Nephron progenitor cell (in vitro differentiated cells): ENCODE data around the gene MYRF.

Source experiments
- DNase-seq: peaks from one replicate; pipeline ENCODE4 v3.0.0; 2021
- H3K27ac Mint-ChIP-seq: 2 replicates; pipeline ENCODE4 v1.8.0; 2021; ENCODE audit warnings: mild to moderate bottlenecking, moderate library complexity, mixed read lengths
- H3K27me3 Mint-ChIP-seq: 2 replicates; pipeline ENCODE4 v1.8.0; 2021; ENCODE audit warnings: mild to moderate bottlenecking, low read depth, mixed read lengths; ENCODE audit not compliant: poor library complexity
- H3K36me3 Mint-ChIP-seq: 2 replicates; pipeline ENCODE4 v1.8.0; 2021; ENCODE audit warnings: low read depth, mixed read lengths
- H3K4me1 Mint-ChIP-seq: 2 replicates; pipeline ENCODE4 v1.8.0; 2021; ENCODE audit warnings: mixed read lengths
- H3K4me3 Mint-ChIP-seq: 2 replicates; pipeline ENCODE4 v1.8.0; 2021; ENCODE audit warnings: mild to moderate bottlenecking, moderate library complexity, mixed read lengths
- H3K9me3 Mint-ChIP-seq: 2 replicates; pipeline ENCODE4 v1.8.0; 2021; ENCODE audit warnings: mild to moderate bottlenecking, moderate library complexity, mixed read lengths
- CTCF ChIP-seq: fragments of 200-600 bp; sonication (generic); IDR thresholded peaks from 2 replicates; pipeline ENCODE4 v1.5.0; 2021; ENCODE audit warnings: antibody characterized with exemption

MYRF gene

GRCh38 chr11:61769946-61770683 is 17.7 kb downstream of the MYRF start:
- DNase-seq, result no peak
- no peak overlapping the region for H3K4me3 Mint-ChIP-seq

DNA sequence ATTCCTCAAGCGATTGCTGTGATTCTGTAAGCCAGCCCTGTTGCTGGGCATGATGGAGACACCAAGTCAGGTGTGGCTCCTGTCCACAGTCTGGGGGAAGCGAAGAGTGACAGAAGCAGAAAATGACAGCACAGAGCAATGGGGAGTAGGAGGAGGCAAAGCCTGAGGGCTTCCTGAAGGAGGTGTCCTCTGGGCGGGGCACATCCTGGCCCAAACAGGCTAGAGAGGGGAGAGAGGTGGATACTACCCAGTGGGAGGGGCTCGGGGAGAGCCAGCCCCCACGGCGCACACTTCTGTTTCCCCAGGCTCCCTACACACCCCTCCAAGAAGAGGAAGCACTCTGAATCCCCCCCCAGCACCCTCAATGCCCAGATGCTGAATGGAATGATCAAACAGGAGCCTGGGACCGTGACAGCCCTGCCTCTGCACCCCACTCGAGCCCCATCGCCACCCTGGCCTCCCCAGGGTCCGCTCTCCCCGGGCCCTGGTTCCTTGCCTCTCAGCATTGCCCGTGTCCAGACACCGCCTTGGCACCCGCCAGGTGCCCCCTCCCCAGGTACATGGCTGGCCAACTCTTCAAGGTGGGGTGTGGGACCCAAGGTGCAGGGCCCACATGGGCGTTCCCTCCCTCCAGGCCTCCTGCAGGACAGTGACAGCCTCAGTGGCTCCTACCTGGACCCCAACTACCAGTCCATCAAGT is 18.9 kb downstream of the MYRF start:
- TF ChIP-seq CTCF, result no peak
- Mint-ChIP-seq H3K36me3 (no peaks in the 10 kb centered on the region), H3K9me3 (no peaks in the 10 kb centered on the region), H3K4me1 (peaks cover 63% of the 10 kb centered on the region), H3K27me3 (peaks cover 3% of the 10 kb centered on the region), H3K27ac (peak overlapping the region; percentile 36), H3K4me3 (no peak overlapping the region)
- no peak for DNase-seq

More at GRCh38 chr11:61769946-61770683, 17.7 kb downstream of the MYRF start:
- Mint-ChIP-seq H3K4me1 (peaks cover 64% of the 10 kb centered on the region), H3K36me3 (no peaks in the 10 kb centered on the region), H3K9me3 (no peaks in the 10 kb centered on the region), H3K27ac (no peak overlapping the region), H3K27me3 (peaks cover 3% of the 10 kb centered on the region)
- no peak for TF ChIP-seq CTCF

DNA sequence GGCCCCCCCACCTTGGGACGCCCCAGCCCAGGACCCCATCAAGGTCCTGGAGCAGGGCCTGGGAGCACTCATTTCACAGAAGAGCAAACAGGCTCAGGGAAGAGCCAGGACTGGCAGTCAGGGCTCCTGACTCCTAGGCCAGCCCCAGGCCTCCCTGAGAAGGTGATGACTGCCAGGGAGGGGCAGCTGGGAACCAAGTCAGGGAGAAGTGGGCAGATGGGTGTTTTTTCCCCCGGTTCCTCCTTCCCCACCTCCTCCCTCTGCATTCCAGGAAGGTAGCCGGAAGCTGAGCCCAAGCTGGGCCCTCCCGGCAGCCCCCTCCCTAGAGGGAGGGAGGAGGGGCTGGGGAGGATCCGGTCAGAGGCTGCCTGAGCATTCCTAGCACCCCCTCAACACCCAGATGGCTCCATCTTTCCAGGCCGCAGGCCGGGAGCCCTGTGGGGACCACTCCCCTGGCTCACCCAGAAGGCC is 19.6 kb downstream of the MYRF start:
- peaks cover 3% of the 10 kb centered on the region for H3K27me3 Mint-ChIP-seq
- DNase-seq, result peak; percentile 49
- H3K4me3 Mint-ChIP-seq, result no peak overlapping the region
- H3K9me3 Mint-ChIP-seq, result no peaks in the 10 kb centered on the region
- no peaks in the 10 kb centered on the region for H3K36me3 Mint-ChIP-seq
- no peak for TF ChIP-seq CTCF
- H3K4me1 Mint-ChIP-seq, result peaks cover 60% of the 10 kb centered on the region
- H3K27ac Mint-ChIP-seq, result no peak overlapping the region

- H3K9me3 Mint-ChIP-seq, result no peaks in the 10 kb centered on the region
- peaks cover 59% of the 10 kb centered on the region for H3K4me1 Mint-ChIP-seq
- no peak overlapping the region for H3K4me3 Mint-ChIP-seq
- peak overlapping the region; percentile 75 for H3K27ac Mint-ChIP-seq
- H3K36me3 Mint-ChIP-seq, result peaks cover 6% of the 10 kb centered on the region
- peak; percentile 40 for DNase-seq
- peaks cover 3% of the 10 kb centered on the region for H3K27me3 Mint-ChIP-seq
- no peak for TF ChIP-seq CTCF
Observed at GRCh38 chr11:61773356-61773755, 20.9 kb downstream of the MYRF start.

DNA sequence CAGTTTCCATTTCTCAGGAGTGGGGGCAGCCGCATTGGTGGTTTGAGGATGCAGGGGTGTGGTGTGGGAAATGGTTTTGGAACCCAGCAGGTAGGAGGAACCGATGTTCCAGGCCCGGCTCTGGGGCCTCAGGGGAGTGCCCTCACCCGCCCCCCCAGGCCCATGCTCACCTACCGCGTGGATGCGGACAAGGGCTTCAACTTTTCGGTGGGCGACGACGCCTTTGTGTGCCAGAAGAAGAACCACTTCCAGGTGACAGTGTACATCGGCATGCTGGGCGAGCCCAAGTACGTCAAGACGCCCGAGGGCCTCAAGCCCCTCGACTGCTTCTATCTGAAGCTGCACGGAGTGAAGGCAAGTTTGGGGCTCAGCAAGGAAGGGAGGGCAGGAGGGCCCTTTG is 21.4 kb downstream of the MYRF start:
- Mint-ChIP-seq H3K4me1 (peaks cover 63% of the 10 kb centered on the region), H3K9me3 (no peaks in the 10 kb centered on the region), H3K4me3 (no peak overlapping the region), H3K27ac (no peak overlapping the region), H3K36me3 (peaks cover 6% of the 10 kb centered on the region), H3K27me3 (peaks cover 3% of the 10 kb centered on the region)
- TF ChIP-seq CTCF, result no peak
- DNase-seq, result no peak
